Measurements from ENCODE around the gene FNDC8. TPM values are rescaled to one million over a fixed set of nuclear protein-coding genes. Genes with fewer than 3 reads are reported as not detected.
"Not testable (repeated sequence)": the region's sequence is repeated elsewhere in the genome, so short reads cannot be mapped to it uniquely, and the experiment has no call there.

FNDC8 gene
- total and polyA plus RNA-seq, 2 donors: 0.05 TPM; not detected in 1

- WGBS: under 1% methylated on average over 65 of the region's 65 CpGs
- peak within 1 kb of the TSS; percentile 80 for H3K4me3 ChIP-seq (ENCODE audit: low read depth, low read length)
- H3K4me1 ChIP-seq (ENCODE audit: insufficient read depth): peaks cover 1% of the 10 kb centered on the region
- DNase-seq (ENCODE audit: extremely low spot score): no peak
- no peak within 1 kb of the TSS for H3K27ac ChIP-seq (ENCODE audit: low read depth)
- peaks cover 2% of the 10 kb centered on the region for H3K36me3 ChIP-seq (ENCODE audit: insufficient read depth)
Measured at GRCh38 chr17:35141681-35142466, 20.5 kb downstream of the FNDC8 start, which contains the start of gene NLE1. TSS of gene NLE1 (minus strand) at chr17:35142303. CDS start at chr17:35142275, 28 bp downstream.

- no peak overlapping the region for H3K4me3 ChIP-seq (ENCODE audit: low read depth, low read length)
Measured at GRCh38 chr17:35142467-35142796, 21.0 kb downstream of the FNDC8 start.

GRCh38 chr17:35144840-35145239 is 23.4 kb downstream of the FNDC8 start:
- DNase-seq (ENCODE audit: extremely low spot score): no peak
- H3K4me1 ChIP-seq (ENCODE audit: insufficient read depth): peaks cover 1% of the 10 kb centered on the region
- WGBS: 73% methylated on average over 4 of the region's 4 CpGs
- H3K4me3 ChIP-seq (ENCODE audit: low read depth, low read length): no peak overlapping the region
- no peaks in the 10 kb centered on the region for H3K36me3 ChIP-seq (ENCODE audit: insufficient read depth)
- no peak overlapping the region for H3K27ac ChIP-seq (ENCODE audit: low read depth)

More at GRCh38 chr17:35142467-35142796, 21.0 kb downstream of the FNDC8 start:
- DNase-seq (ENCODE audit: extremely low spot score): no peak
- Histone ChIP-seq H3K36me3 (ENCODE audit: insufficient read depth) (peaks cover 2% of the 10 kb centered on the region), H3K27ac (ENCODE audit: low read depth) (no peak overlapping the region), H3K4me1 (ENCODE audit: insufficient read depth) (peaks cover 1% of the 10 kb centered on the region)
- 62% methylated on average over 8 of the region's 8 CpGs for WGBS

GRCh38 chr17:35146214-35146833 is 24.9 kb downstream of the FNDC8 start:
- H3K4me1 ChIP-seq (ENCODE audit: insufficient read depth): peaks cover under 1% of the 10 kb centered on the region
- no peak overlapping the region for H3K4me3 ChIP-seq (ENCODE audit: low read depth, low read length)
- H3K36me3 ChIP-seq (ENCODE audit: insufficient read depth): no peaks in the 10 kb centered on the region
- WGBS: 60% methylated on average over 4 of the region's 4 CpGs
- H3K27ac ChIP-seq (ENCODE audit: low read depth): no peak overlapping the region
- no peak for DNase-seq (ENCODE audit: extremely low spot score)

- H3K4me3 ChIP-seq (ENCODE audit: low read depth, low read length): no peak within 1 kb of the TSS
Measured at GRCh38 chr17:35147375-35147905, 26.0 kb downstream of the FNDC8 start, which contains the start of gene UNC45B. TSS of gene UNC45B (plus strand) at chr17:35147817. CDS start at chr17:35148264, 447 bp downstream.

GRCh38 chr17:35148144-35148543 is 26.7 kb downstream of the FNDC8 start:
- no peaks in the 10 kb centered on the region for H3K36me3 ChIP-seq (ENCODE audit: insufficient read depth)
- H3K4me3 ChIP-seq (ENCODE audit: low read depth, low read length): no peak overlapping the region
- 70% methylated on average over 9 of the region's 9 CpGs for WGBS
- H3K27ac ChIP-seq (ENCODE audit: low read depth): no peak overlapping the region
- H3K4me1 ChIP-seq (ENCODE audit: insufficient read depth): no peaks in the 10 kb centered on the region
- DNase-seq (ENCODE audit: extremely low spot score): no peak

More at GRCh38 chr17:35147375-35147905, 26.0 kb downstream of the FNDC8 start, which contains the start of gene UNC45B:
- no peak within 1 kb of the TSS for H3K27ac ChIP-seq (ENCODE audit: low read depth)
- 69% methylated on average over 4 of the region's 4 CpGs for WGBS
- DNase-seq (ENCODE audit: extremely low spot score): no peak
- no peaks in the 10 kb centered on the region for H3K4me1 ChIP-seq (ENCODE audit: insufficient read depth)
- no peaks in the 10 kb centered on the region for H3K36me3 ChIP-seq (ENCODE audit: insufficient read depth)

- Histone ChIP-seq H3K36me3 (ENCODE audit: insufficient read depth) (no peaks in the 10 kb centered on the region), H3K27ac (ENCODE audit: low read depth) (no peak overlapping the region), H3K4me1 (ENCODE audit: insufficient read depth) (no peaks in the 10 kb centered on the region), H3K4me3 (ENCODE audit: low read depth, low read length) (no peak overlapping the region)
- no peak for DNase-seq (ENCODE audit: extremely low spot score)
- 91% methylated on average over 11 of the region's 11 CpGs for whole genome bisulfite sequencing
Measured at GRCh38 chr17:35149941-35150340, 28.5 kb downstream of the FNDC8 start.

GRCh38 chr17:35151080-35151479 is 29.7 kb downstream of the FNDC8 start:
- not testable (repeated sequence) for DNase-seq (ENCODE audit: extremely low spot score); H3K4me1 ChIP-seq (ENCODE audit: insufficient read depth)

GRCh38 chr17:35152421-35153140 is 31.2 kb downstream of the FNDC8 start:
- DNase-seq (ENCODE audit: extremely low spot score): no peak
- Histone ChIP-seq H3K27ac (ENCODE audit: low read depth) (no peak overlapping the region), H3K36me3 (ENCODE audit: insufficient read depth) (no peaks in the 10 kb centered on the region), H3K4me3 (ENCODE audit: low read depth, low read length) (no peak overlapping the region), H3K4me1 (ENCODE audit: insufficient read depth) (no peaks in the 10 kb centered on the region)
- WGBS: 53% methylated on average over 13 of the region's 13 CpGs

More at GRCh38 chr17:35151080-35151479, 29.7 kb downstream of the FNDC8 start:
- H3K4me3 ChIP-seq (ENCODE audit: low read depth, low read length); H3K27ac ChIP-seq (ENCODE audit: low read depth); H3K36me3 ChIP-seq (ENCODE audit: insufficient read depth): not testable (repeated sequence)
- 91% methylated on average over 29 of the region's 29 CpGs for WGBS

GRCh38 chr17:35154196-35155165 is 33.1 kb downstream of the FNDC8 start:
- DNase-seq (ENCODE audit: extremely low spot score): no peak

GRCh38 chr17:35155246-35155645 is 33.8 kb downstream of the FNDC8 start:
- Histone ChIP-seq H3K36me3 (ENCODE audit: insufficient read depth) (no peaks in the 10 kb centered on the region), H3K27ac (ENCODE audit: low read depth) (no peak overlapping the region), H3K4me1 (ENCODE audit: insufficient read depth) (no peaks in the 10 kb centered on the region), H3K4me3 (ENCODE audit: low read depth, low read length) (no peak overlapping the region)
- DNase-seq (ENCODE audit: extremely low spot score): no peak
- 94% methylated on average over 7 of the region's 7 CpGs for WGBS

More at GRCh38 chr17:35154196-35155165, 33.1 kb downstream of the FNDC8 start:
- H3K27ac ChIP-seq (ENCODE audit: low read depth): no peak overlapping the region
- no peak overlapping the region for H3K4me3 ChIP-seq (ENCODE audit: low read depth, low read length)
- no peaks in the 10 kb centered on the region for H3K36me3 ChIP-seq (ENCODE audit: insufficient read depth)
- WGBS: 82% methylated on average over 13 of the region's 13 CpGs
- no peaks in the 10 kb centered on the region for H3K4me1 ChIP-seq (ENCODE audit: insufficient read depth)

GRCh38 chr17:35159940-35160339 is 38.5 kb downstream of the FNDC8 start:
- no peak for DNase-seq (ENCODE audit: extremely low spot score)
- no peak overlapping the region for H3K4me3 ChIP-seq (ENCODE audit: low read depth, low read length)
- WGBS: 87% methylated on average over 2 of the region's 2 CpGs
- H3K27ac ChIP-seq (ENCODE audit: low read depth): no peak overlapping the region
- H3K4me1 ChIP-seq (ENCODE audit: insufficient read depth): no peaks in the 10 kb centered on the region
- no peaks in the 10 kb centered on the region for H3K36me3 ChIP-seq (ENCODE audit: insufficient read depth)

Data from urinary bladder (tissue), 4 donors.